IMR-90 (cell line): Measurements from ENCODE around the gene CDK5. TPM values are rescaled to one million over a fixed set of nuclear protein-coding genes. Genes with fewer than 3 reads are reported as not detected.

Experiments used
- ATAC-seq: fragments of 200-7000 bp; cut with Tn5 transposase; 2 replicates; pipeline ENCODE4 v1.9.1; 2020; ENCODE audit warnings: low read depth, mild to moderate bottlenecking, moderate library complexity
- BruUV-seq: library from RNA; stranded (reverse); fragments of 400-500 nt; replicated peaks from 2 replicates; lab custom pipeline; 2021; lab: Mats Ljungman, UMichigan
- CTCF ChIA-PET: fragments of 300-600 bp; formaldehyde crosslinking; extraction: SDS; loops from one replicate; lab custom pipeline; 2021; ENCODE audit warnings: antibody characterized with exemption; lab: Yijun Ruan, JAX
- POLR2A ChIA-PET: fragments of 300-600 bp; sonication (Branson Sonifier 250); formaldehyde crosslinking; loops from one replicate; lab custom pipeline; 2022; ENCODE audit warnings: antibody characterized with exemption; ENCODE audit not compliant: unreplicated experiment; lab: Charles Lee
- DNase-seq: peaks from one replicate; pipeline ENCODE4 v3.0.0; 2013
- H2AFZ ChIP-seq: replicated peaks from 2 replicates; pipeline ENCODE3; 2013; ENCODE audit warnings: low read length, mild to moderate bottlenecking; ENCODE audit not compliant: poor library complexity
- H2AK5ac ChIP-seq: 2 replicates; pipeline ENCODE4 v1.6.1; 2013; ENCODE audit warnings: low read depth, low read length, inconsistent platforms
- H2AK9ac ChIP-seq: replicated peaks from 2 replicates; pipeline ENCODE3; 2013; ENCODE audit warnings: mild to moderate bottlenecking, low read depth, low read length, moderate library complexity; ENCODE audit not compliant: poor library complexity
- H2BK120ac ChIP-seq: 2 replicates; pipeline ENCODE4 v1.6.1; 2013; ENCODE audit warnings: low read depth, low read length, inconsistent platforms
- H2BK15ac ChIP-seq: 3 replicates; pipeline ENCODE4 v1.6.1; 2013; ENCODE audit warnings: low read depth, low read length, inconsistent platforms
- H2BK20ac ChIP-seq: 2 replicates; pipeline ENCODE4 v1.6.1; 2013; ENCODE audit warnings: low read depth, mild to moderate bottlenecking, inconsistent platforms, low read length, moderate library complexity
- H2BK5ac ChIP-seq: 2 replicates; pipeline ENCODE4 v1.6.1; 2013; ENCODE audit warnings: mild to moderate bottlenecking, low read depth, low read length, inconsistent platforms; ENCODE audit not compliant: poor library complexity, severe bottlenecking
- H3K14ac ChIP-seq: replicated peaks from 2 replicates; pipeline ENCODE4 v1.6.1; 2013; ENCODE audit warnings: low read depth, low read length, inconsistent platforms
- H3K18ac ChIP-seq: 2 replicates; pipeline ENCODE4 v1.6.1; 2013; ENCODE audit warnings: low read depth, low read length, control low read depth
- H3K23ac ChIP-seq: 2 replicates; pipeline ENCODE4 v1.6.1; 2013; ENCODE audit warnings: low read depth, low read length, inconsistent platforms
- H3K27ac ChIP-seq: 2 replicates; pipeline ENCODE4 v1.5.1; 2013; ENCODE audit warnings: mild to moderate bottlenecking, control low read depth, low read length; ENCODE audit not compliant: insufficient read depth
- H3K27me3 ChIP-seq: 2 replicates; pipeline ENCODE4 v1.6.1; 2013; ENCODE audit warnings: low read length; ENCODE audit not compliant: control insufficient read depth, insufficient read depth
- H3K36me3 ChIP-seq: 2 replicates; pipeline ENCODE4 v1.6.1; 2013; ENCODE audit warnings: low read length, mixed read lengths; ENCODE audit not compliant: control insufficient read depth, insufficient read depth
- H3K4ac ChIP-seq: 2 replicates; pipeline ENCODE4 v1.6.1; 2013; ENCODE audit warnings: low read depth, low read length, inconsistent platforms
- H3K4me1 ChIP-seq: 2 replicates; pipeline ENCODE4 v1.6.1; 2013; ENCODE audit warnings: low read length, mixed read lengths; ENCODE audit not compliant: control insufficient read depth, insufficient read depth
- H3K4me2 ChIP-seq: 2 replicates; pipeline ENCODE4 v1.6.1; 2013; ENCODE audit warnings: low read depth, mild to moderate bottlenecking, control low read depth, low read length, moderate library complexity
- H3K4me3 ChIP-seq: 2 replicates; pipeline ENCODE4 v1.5.1; 2013; ENCODE audit warnings: low read depth, mild to moderate bottlenecking, control low read depth, low read length, moderate library complexity; ENCODE audit not compliant: insufficient read depth
- H3K56ac ChIP-seq: 2 replicates; pipeline ENCODE4 v1.6.1; 2013; ENCODE audit warnings: low read length, inconsistent platforms; ENCODE audit not compliant: insufficient read depth; ENCODE audit errors: extremely low read depth
- H3K79me1 ChIP-seq, 2 experiments: 2 replicates each; pipeline ENCODE4 v1.6.1; 2013; ENCODE audit warnings: low read length in 2 of 2, inconsistent platforms in 1 of 2, low read depth in 1 of 2
- H3K9ac ChIP-seq: 2 replicates; pipeline ENCODE4 v1.6.1; 2013; ENCODE audit warnings: low read depth, low read length, control low read depth
- H3K9me1 ChIP-seq: 2 replicates; pipeline ENCODE4 v1.6.1; 2013; ENCODE audit warnings: low read length, inconsistent platforms; ENCODE audit not compliant: insufficient read depth
- H3K9me3 ChIP-seq: 2 replicates; pipeline ENCODE4 v1.6.1; 2013; ENCODE audit warnings: low read length; ENCODE audit not compliant: control insufficient read depth, insufficient read depth
- H4K20me1 ChIP-seq: 2 replicates; pipeline ENCODE4 v1.6.1; 2013; ENCODE audit warnings: low read length, inconsistent platforms; ENCODE audit not compliant: insufficient read depth
- H4K5ac ChIP-seq: 2 replicates; pipeline ENCODE4 v1.6.1; 2013; ENCODE audit warnings: mild to moderate bottlenecking, low read depth, low read length, control low read depth
- H4K8ac ChIP-seq, 2 experiments: 2 replicates each; pipeline ENCODE4 v1.6.1; 2013; ENCODE audit warnings: low read depth in 2 of 2, low read length in 2 of 2, control low read depth in 1 of 2, inconsistent platforms in 1 of 2
- H4K91ac ChIP-seq: 2 replicates; pipeline ENCODE4 v1.6.1; 2013; ENCODE audit warnings: low read depth, low read length, inconsistent platforms; ENCODE audit not compliant: insufficient read depth
- CHD1 ChIP-seq: IDR thresholded peaks from 2 replicates; pipeline ENCODE4 v1.6.1; 2012; ENCODE audit warnings: low read depth, low read length, improper control_type of control experiment
- MAZ ChIP-seq: IDR thresholded peaks from 2 replicates; pipeline ENCODE4 v1.6.1; 2012; ENCODE audit warnings: low read depth, mild to moderate bottlenecking, low read length, improper control_type of control experiment, moderate library complexity, borderline replicate concordance
- POLR2A ChIP-seq: IDR thresholded peaks from 2 replicates; pipeline ENCODE4 v1.6.1; 2012; ENCODE audit warnings: mild to moderate bottlenecking, low read depth, low read length
- SMC3 ChIP-seq: fragments of 150-350 bp; IDR thresholded peaks from 2 replicates; pipeline ENCODE4 v1.6.1; 2016; ENCODE audit warnings: low read depth, mild to moderate bottlenecking, antibody characterized with exemption, low read length, moderate library complexity
- USF2 ChIP-seq: fragments of 150-350 bp; IDR thresholded peaks from 2 replicates; pipeline ENCODE4 v1.6.1; 2017; ENCODE audit warnings: mild to moderate bottlenecking, antibody characterized with exemption, low read length, low read depth
- WGBS, 2 experiments: methylation state at CpG; one replicate each; pipeline versions ENCODE4 v1.1.5 to v1.1.7; 2013; ENCODE audit warnings: missing lambda C conversion rate in 2 of 2; ENCODE audit not compliant: insufficient read length in 1 of 2; ENCODE audit errors: extremely low coverage in 2 of 2; 5-methylcytosine and 5-hydroxymethylcytosine counted together
- dilution Hi-C: fragments of 300-500 bp; cut with HindIII; formaldehyde crosslinking; loops from one replicate; pipeline ENCODE4 v1.14.3; 2018; ENCODE audit warnings: low sequenced_read_pairs; ENCODE audit not compliant: unreplicated experiment
- in situ Hi-C: fragments of 300-500 bp; cut with MboI; formaldehyde crosslinking; loops from 3 replicates; pipeline ENCODE4 v1.14.3; 2019; ENCODE audit warnings: low sequenced_read_pairs, inconsistent platforms, mixed read lengths
- intact Hi-C: fragments of 100-400 bp; cut with micrococcal nuclease; formaldehyde crosslinking; loops from 2 replicates; pipeline ENCODE4 v1.10.0; 2022
- polyA plus RNA-seq, 3 experiments: library from polyadenylated mRNA; depleted of rRNA; stranded (reverse); fragments of >200 nt; gene quantifications; 2 replicates each; pipeline ENCODE4 v1.2.3, GENCODE V29; 2012; ENCODE audit warnings: low replicate concordance in 1 of 3
- total RNA-seq: library from RNA; depleted of rRNA; stranded (reverse); fragments of >200 nt; gene quantifications from 2 replicates; pipeline ENCODE4 v1.2.3, GENCODE V29; 2012

Gene CDK5
- total and polyA plus RNA-seq, 2 of the 4 experiments (the other 2 are of a cell fraction), result 22.4 to 34.8 TPM

- peak overlapping the region; percentile 96 for H3K23ac ChIP-seq
- dilution Hi-C loops (no loop called here), in situ Hi-C loops (no loop called here), intact Hi-C loops (no loop called here)
- H2BK20ac ChIP-seq, result peak overlapping the region; percentile 3; the same call in 1 of the 2 replicates
- H3K4me1 ChIP-seq, result peaks cover 23% of the 10 kb centered on the region
- no peaks in the 10 kb centered on the region for H3K9me3 ChIP-seq
- ChIA-PET CTCF (interaction anchor here (0.9 to 1.3 kb wide), 3 partner anchors 24 to 36 kb away, joined by 3 to 4 read pairs (median 3); no protein-coding TSS in a partner anchor), POLR2A (interaction anchor here (1.0 kb wide), 1 partner anchor 25 kb away, joined by 3 read pairs; no protein-coding TSS in a partner anchor)
- H3K4ac ChIP-seq, result peak overlapping the region; percentile 81
- peak overlapping the region; percentile 57 for H3K56ac ChIP-seq
- peaks cover 8% of the 10 kb centered on the region for H3K9me1 ChIP-seq
- 29% methylated on average over 1 of the region's 16 CpGs; no CpG with 5 or more reads in 1 of the 2 experiments for WGBS, 2 experiments
- H4K8ac ChIP-seq, result peak overlapping the region; percentile 8 to 59; a peak in 2 of 4 replicates
- H2AK5ac ChIP-seq, result peak overlapping the region; percentile 79
- peak overlapping the region; percentile 76 for H2AK9ac ChIP-seq
- H3K27ac ChIP-seq, result peak overlapping the region; percentile 50
- peak overlapping the region; percentile 70 for H4K91ac ChIP-seq
- H2BK120ac ChIP-seq, result peak overlapping the region; percentile 57
- H2BK5ac ChIP-seq, result peak overlapping the region; percentile 51
- peaks cover 57% of the 10 kb centered on the region for H4K20me1 ChIP-seq
- ATAC-seq (no peak), DNase-seq (no peak)
- H4K5ac ChIP-seq, result no peak overlapping the region
- no peaks in the 10 kb centered on the region for H3K27me3 ChIP-seq
- H3K4me3 ChIP-seq, result peak overlapping the region; percentile 86
- peaks cover 4 to 54% of the 10 kb centered on the region in 2 experiments; a peak in 2 of 4 replicates for H3K79me1 ChIP-seq
- peak overlapping the region; percentile 27; the same call in 1 of the 3 replicates for H2BK15ac ChIP-seq
- BruUV-seq, result no TSS peak
- peak overlapping the region; percentile 82 for H2AFZ ChIP-seq
- H3K14ac ChIP-seq, result peak overlapping the region; percentile 89
- peak overlapping the region; percentile 80 for H3K9ac ChIP-seq
- H3K18ac ChIP-seq, result no peak overlapping the region
- peaks cover 6% of the 10 kb centered on the region; the same call in 1 of the 2 replicates for H3K36me3 ChIP-seq
- TF ChIP-seq CHD1 (no peak), MAZ (peak; percentile 68; the same call in 1 of the 2 replicates), USF2 (no peak), SMC3 (no peak), POLR2A (no peak; the same call in 1 of the 2 replicates)
- H3K4me2 ChIP-seq, result peak overlapping the region; percentile 54
Observed at GRCh38 chr7:151088019-151088855, 30.5 kb upstream of the CDK5 start.
